HEK293T (cell line): ENCODE measurements around the gene SLC6A2.

Experiments
- CTCF ChIA-PET: fragments of 350-600 bp; formaldehyde crosslinking; extraction: SDS; loops from one replicate; lab custom pipeline; 2021; ENCODE audit warnings: antibody characterized with exemption, inconsistent platforms; lab: Yijun Ruan, JAX
- POLR2A ChIA-PET: fragments of 350-600 bp; formaldehyde crosslinking; extraction: SDS; loops from one replicate; lab custom pipeline; 2020; ENCODE audit warnings: antibody characterized with exemption, inconsistent platforms; lab: Yijun Ruan, JAX
- DNase-seq: peaks from one replicate; pipeline ENCODE4 v3.0.0; 2012; ENCODE audit warnings: mixed read lengths; ENCODE audit errors: extremely low spot score
- ARNT ChIP-seq: fragments of 450-650 bp; IDR thresholded peaks from 2 replicates; pipeline ENCODE4 v1.6.1; 2017; ENCODE audit warnings: mild to moderate bottlenecking
- BHLHE40 ChIP-seq: fragments of 450-650 bp; IDR thresholded peaks from 2 replicates; pipeline ENCODE4 v1.6.1; 2016; ENCODE audit warnings: mild to moderate bottlenecking, moderate library complexity, borderline replicate concordance
- CTBP1 ChIP-seq: fragments of 450-650 bp; IDR thresholded peaks from 2 replicates; pipeline ENCODE4 v1.6.1; 2016; ENCODE audit warnings: borderline replicate concordance
- ELF4 ChIP-seq: fragments of 450-650 bp; IDR thresholded peaks from 2 replicates; pipeline ENCODE4 v1.6.1; 2017; ENCODE audit warnings: antibody characterized with exemption
- FOXA1 ChIP-seq: fragments of 450-650 bp; IDR thresholded peaks from 2 replicates; pipeline ENCODE4 v1.6.1; 2016; ENCODE audit warnings: mild to moderate bottlenecking
- FOXK2 ChIP-seq: fragments of 450-650 bp; IDR thresholded peaks from 2 replicates; pipeline ENCODE4 v1.6.1; 2016; ENCODE audit warnings: mild to moderate bottlenecking
- FOXM1 ChIP-seq: fragments of 450-650 bp; IDR thresholded peaks from 2 replicates; pipeline ENCODE4 v1.6.1; 2017; ENCODE audit warnings: mild to moderate bottlenecking, borderline replicate concordance
- HDGF ChIP-seq: fragments of 450-650 bp; IDR thresholded peaks from 2 replicates; pipeline ENCODE4 v1.6.1; 2017; ENCODE audit warnings: antibody characterized with exemption, borderline replicate concordance
- L3MBTL2 ChIP-seq: fragments of 450-650 bp; conservative IDR thresholded peaks from 2 replicates; pipeline ENCODE4 v1.6.1; 2016; ENCODE audit warnings: mild to moderate bottlenecking
- LEF1 ChIP-seq: fragments of 450-650 bp; IDR thresholded peaks from 2 replicates; pipeline ENCODE4 v1.6.1; 2017; ENCODE audit warnings: mild to moderate bottlenecking, borderline replicate concordance
- NFRKB ChIP-seq: fragments of 450-650 bp; IDR thresholded peaks from 2 replicates; pipeline ENCODE4 v1.6.1; 2016; ENCODE audit warnings: mild to moderate bottlenecking, moderate library complexity
- PKNOX1 ChIP-seq: fragments of 450-650 bp; IDR thresholded peaks from 2 replicates; pipeline ENCODE4 v1.6.1; 2016
- SP1 ChIP-seq: fragments of 450-650 bp; IDR thresholded peaks from 2 replicates; pipeline ENCODE4 v1.6.1; 2017
- SUZ12 ChIP-seq: fragments of 450-650 bp; IDR thresholded peaks from 2 replicates; pipeline ENCODE4 v1.6.1; 2016; ENCODE audit warnings: mild to moderate bottlenecking
- TARDBP ChIP-seq: fragments of 450-650 bp; IDR thresholded peaks from 2 replicates; pipeline ENCODE4 v1.6.1; 2016
- ZNF384 ChIP-seq: fragments of 450-650 bp; IDR thresholded peaks from 2 replicates; pipeline ENCODE4 v1.6.1; 2016

SLC6A2 gene

GRCh38 chr16:55698331-55698730 is 42.5 kb downstream of the SLC6A2 start:
- DNase-seq, result no peak
- CTCF ChIA-PET, result interaction anchor here (2.9 kb wide), 1 partner anchor 233 kb away, joined by 12 read pairs; no protein-coding TSS in a partner anchor
- TF ChIP-seq BHLHE40 (no peak), ELF4 (no peak), ARNT (no peak), FOXA1 (no peak), L3MBTL2 (no peak), PKNOX1 (no peak), FOXM1 (no peak), LEF1 (no peak), NFRKB (no peak), SUZ12 (no peak), TARDBP (no peak), CTBP1 (no peak), SP1 (no peak), FOXK2 (no peak), HDGF (no peak), ZNF384 (no peak)
- POLR2A ChIA-PET, result no interaction called here

- TF ChIP-seq ZNF384, result no peak
- no peak for TF ChIP-seq TARDBP
- no peak for TF ChIP-seq ARNT
- no peak for TF ChIP-seq BHLHE40
- TF ChIP-seq LEF1, result no peak
- CTCF ChIA-PET, result interaction anchor here (0.7 to 2.9 kb wide), 2 partner anchors 152 to 234 kb away, joined by 3 to 12 read pairs; no protein-coding TSS in a partner anchor
- POLR2A ChIA-PET, result no interaction called here
- DNase-seq, result no peak
These were observed 43.2 kb downstream of the SLC6A2 start for GRCh38 chr16:55698946-55699345.

- no peak for DNase-seq
- TF ChIP-seq ZNF384, result no peak
- no peak for TF ChIP-seq TARDBP
- TF ChIP-seq FOXM1, result no peak
- TF ChIP-seq SUZ12, result no peak
- no peak for TF ChIP-seq L3MBTL2
- TF ChIP-seq SP1, result no peak
- TF ChIP-seq BHLHE40, result no peak
- no peak for TF ChIP-seq ARNT
- no peak for TF ChIP-seq HDGF
- no peak for TF ChIP-seq ELF4
- no peak for TF ChIP-seq NFRKB
- no peak for TF ChIP-seq FOXA1
- TF ChIP-seq FOXK2, result no peak
- no peak for TF ChIP-seq LEF1
- no peak for TF ChIP-seq CTBP1
- no peak for TF ChIP-seq PKNOX1
- POLR2A ChIA-PET, result no interaction called here
- CTCF ChIA-PET, result interaction anchor here (2.9 kb wide), 1 partner anchor 235 kb away, joined by 12 read pairs; no protein-coding TSS in a partner anchor
These were observed 43.8 kb downstream of the SLC6A2 start for GRCh38 chr16:55699616-55700015.

GRCh38 chr16:55700067-55700466 is 44.3 kb downstream of the SLC6A2 start:
- ChIA-PET POLR2A (no interaction called here), CTCF (interaction anchor here (5.5 kb wide), 1 partner anchor 235 kb away, joined by 47 read pairs; no protein-coding TSS in a partner anchor)
- TF ChIP-seq ZNF384, result no peak
- no peak for TF ChIP-seq FOXM1
- TF ChIP-seq LEF1, result no peak
- no peak for TF ChIP-seq ELF4
- TF ChIP-seq FOXK2, result no peak
- TF ChIP-seq SUZ12, result no peak
- no peak for TF ChIP-seq CTBP1
- TF ChIP-seq FOXA1, result no peak
- no peak for TF ChIP-seq TARDBP
- no peak for TF ChIP-seq BHLHE40
- TF ChIP-seq ARNT, result no peak
- TF ChIP-seq PKNOX1, result no peak
- TF ChIP-seq HDGF, result no peak
- DNase-seq, result no peak

GRCh38 chr16:55700961-55701360 is 45.2 kb downstream of the SLC6A2 start:
- ChIA-PET POLR2A (no interaction called here), CTCF (interaction anchor here (0.7 to 5.5 kb wide), 5 partner anchors 13 to 236 kb away, joined by 3 to 47 read pairs (median 4); no protein-coding TSS in a partner anchor)

More at GRCh38 chr16:55700961-55701360, 45.2 kb downstream of the SLC6A2 start:
- no peak for DNase-seq
- TF ChIP-seq L3MBTL2, result no peak
- TF ChIP-seq CTBP1, result no peak
- no peak for TF ChIP-seq BHLHE40
- TF ChIP-seq FOXM1, result no peak
- TF ChIP-seq ELF4, result no peak
- no peak for TF ChIP-seq FOXK2
- TF ChIP-seq NFRKB, result no peak
- no peak for TF ChIP-seq SUZ12
- TF ChIP-seq ARNT, result no peak
- no peak for TF ChIP-seq TARDBP
- TF ChIP-seq ZNF384, result no peak
- no peak for TF ChIP-seq SP1
